ENCODE results near the gene CNTN2.

- TF ChIP-seq FOXJ3 (CRISPR knock-in tag; IDR thresholded peaks at IDR 0.05; ENCODE audit: borderline replicate concordance) (no peak), ZSCAN18 (CRISPR knock-in tag; IDR thresholded peaks at IDR 0.05) (no peak), CTCF (IDR thresholded peaks at IDR 0.05) (no peak), HMGXB4 (CRISPR knock-in tag; IDR thresholded peaks at IDR 0.05) (no peak), SMAD4 (CRISPR knock-in tag; IDR thresholded peaks at IDR 0.05) (no peak), SMAD3 (CRISPR knock-in tag; IDR thresholded peaks at IDR 0.05; ENCODE audit: borderline replicate concordance) (no peak), ZNF232 (CRISPR knock-in tag; IDR thresholded peaks at IDR 0.05) (no peak), NR2C2 (CRISPR knock-in tag; IDR thresholded peaks at IDR 0.05) (no peak), TEAD4 (CRISPR knock-in tag; IDR thresholded peaks at IDR 0.05) (no peak), NFYB (CRISPR knock-in tag; conservative IDR thresholded peaks at IDR 0.05; ENCODE audit: low read depth) (no peak), ZNF263 (CRISPR knock-in tag; IDR thresholded peaks at IDR 0.05; ENCODE audit: low read depth) (no peak)
- TF ChIP-seq, protein P1, sequence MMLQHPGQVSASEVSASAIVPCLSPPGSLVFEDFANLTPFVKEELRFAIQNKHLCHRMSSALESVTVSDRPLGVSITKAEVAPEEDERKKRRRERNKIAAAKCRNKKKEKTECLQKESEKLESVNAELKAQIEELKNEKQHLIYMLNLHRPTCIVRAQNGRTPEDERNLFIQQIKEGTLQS (CRISPR knock-in tag; conservative IDR thresholded peaks at IDR 0.05): no peak
These were observed 22.5 kb upstream of the CNTN2 start for GRCh38 chr1:205020466-205020865.
